OCI-M1 (cell line): ENCODE data around the gene PRKX.
"Not testable (repeated sequence)": the region's sequence is repeated elsewhere in the genome, so short reads cannot be mapped to it uniquely, and the experiment has no call there.

Experiments
- DNase-seq: peaks from one replicate; lab custom pipeline; 2025; lab: John Stamatoyannopoulos, UW

PRKX gene

DNA sequence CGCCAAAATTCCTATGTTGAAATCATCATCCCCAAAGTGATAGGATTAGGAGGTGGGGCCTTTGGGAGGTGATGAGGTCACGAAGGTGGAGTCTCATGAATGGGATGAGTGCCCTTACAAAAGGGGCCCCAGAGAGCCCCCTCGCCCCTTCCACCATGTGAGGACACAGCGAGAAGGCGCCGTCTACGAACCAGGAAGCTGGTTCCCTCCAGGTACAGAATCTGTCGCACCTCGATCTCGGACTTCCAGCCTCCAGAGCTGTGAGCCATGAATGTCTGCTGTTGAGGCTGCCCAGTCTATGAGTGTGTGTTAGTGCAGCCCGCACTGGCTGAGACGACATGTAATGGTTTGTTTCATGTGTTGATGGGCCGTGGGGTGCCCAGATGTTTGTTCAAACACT lies 60.3 kb downstream of the PRKX start:
- DNase-seq, result no peak

DNA sequence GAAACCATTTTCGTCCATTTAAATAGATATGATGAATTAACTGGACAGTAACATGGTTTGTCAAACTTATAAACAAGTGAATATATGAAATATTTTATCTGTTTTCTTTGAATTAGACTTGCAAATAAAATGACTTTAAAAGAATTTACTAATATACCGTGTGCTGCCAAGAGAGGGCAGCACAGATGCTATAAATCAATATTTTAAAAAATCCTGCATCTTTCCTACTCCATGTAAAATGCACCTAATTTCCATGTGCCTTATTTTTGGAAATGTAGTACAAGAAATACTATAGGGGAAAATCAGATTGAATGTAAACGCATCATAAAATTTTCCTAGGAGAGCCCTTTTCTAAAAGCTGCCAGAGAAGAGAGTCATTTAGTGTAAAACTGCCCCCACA lies 62.2 kb downstream of the PRKX start:
- DNase-seq, result peak; percentile 38

DNA sequence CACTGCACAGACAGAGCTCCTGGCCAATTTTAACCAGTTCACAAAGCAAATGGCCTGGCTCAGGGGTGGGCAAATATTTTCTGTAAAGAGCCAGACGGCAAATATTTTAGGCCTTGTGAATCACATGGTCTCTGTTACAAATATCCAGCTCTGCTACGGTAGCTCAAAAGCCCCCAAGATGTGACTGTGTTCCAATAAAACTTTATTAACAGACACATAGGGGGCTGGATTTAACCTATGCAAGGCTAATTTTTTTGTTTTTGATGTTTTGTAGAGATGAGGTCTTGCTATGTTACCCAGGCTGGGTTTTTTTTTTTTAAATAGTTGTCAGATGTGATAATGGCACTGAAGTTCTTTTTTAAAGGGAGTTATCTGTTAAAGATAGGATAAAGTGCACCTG lies 65.4 kb downstream of the PRKX start:
- no peak for DNase-seq

DNA sequence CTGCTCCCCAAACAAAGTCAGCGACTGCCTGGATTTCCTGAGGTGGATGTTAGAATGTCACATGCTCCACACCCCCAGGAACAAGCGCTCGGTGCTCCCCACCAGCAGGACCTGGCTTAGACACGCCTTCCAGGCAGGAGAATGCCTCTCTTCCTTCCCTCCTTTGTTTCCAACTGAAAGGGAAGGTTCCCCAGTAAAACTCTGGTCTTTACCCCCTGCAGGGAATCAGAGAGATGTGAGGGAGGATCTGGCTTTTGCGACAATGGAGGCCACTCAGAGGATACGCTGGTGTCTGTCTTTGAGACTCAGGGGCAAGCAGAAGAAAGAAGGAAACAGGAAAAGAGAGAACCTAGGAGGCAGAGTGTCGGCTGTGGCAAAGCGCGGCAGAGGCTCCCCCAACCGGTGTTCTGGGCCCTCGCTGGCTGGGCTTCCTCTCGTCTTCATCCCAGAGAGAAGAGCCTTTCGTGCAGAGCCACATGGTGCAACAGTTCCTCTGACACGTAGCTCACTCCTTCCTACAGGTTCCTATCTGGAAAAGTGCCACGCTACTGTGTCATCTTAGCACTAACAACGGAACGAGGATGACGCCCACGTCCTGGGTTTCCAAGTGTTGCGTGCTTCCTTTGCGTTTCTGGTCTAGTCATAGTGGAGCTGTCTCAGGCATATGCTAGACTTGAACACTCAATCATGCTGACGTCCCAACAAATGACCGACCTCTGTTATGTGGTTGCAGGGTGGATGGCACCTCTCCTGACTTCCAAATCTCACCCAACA lies 73.4 kb downstream of the PRKX start:
- not testable (repeated sequence) for DNase-seq

DNA sequence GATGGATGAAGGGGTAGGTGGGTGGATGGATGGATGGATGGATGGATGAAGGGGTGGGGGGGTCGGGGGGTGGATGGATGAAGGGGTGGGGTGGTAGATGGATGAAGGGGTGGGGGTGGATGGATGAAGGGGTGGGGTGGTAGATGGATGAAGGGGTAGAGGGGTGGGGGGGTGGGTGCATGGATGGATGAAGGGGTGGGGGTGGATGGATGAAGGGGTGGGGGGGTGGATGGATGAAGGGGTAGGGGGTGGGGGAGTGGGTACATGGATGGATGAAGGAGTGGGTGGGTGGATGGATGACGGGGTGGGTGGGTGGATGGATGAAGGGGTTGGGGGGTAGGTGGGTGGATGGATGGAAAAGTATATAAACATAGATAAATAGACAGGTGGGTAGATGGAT lies 74.2 kb downstream of the PRKX start:
- no peak for DNase-seq

DNA sequence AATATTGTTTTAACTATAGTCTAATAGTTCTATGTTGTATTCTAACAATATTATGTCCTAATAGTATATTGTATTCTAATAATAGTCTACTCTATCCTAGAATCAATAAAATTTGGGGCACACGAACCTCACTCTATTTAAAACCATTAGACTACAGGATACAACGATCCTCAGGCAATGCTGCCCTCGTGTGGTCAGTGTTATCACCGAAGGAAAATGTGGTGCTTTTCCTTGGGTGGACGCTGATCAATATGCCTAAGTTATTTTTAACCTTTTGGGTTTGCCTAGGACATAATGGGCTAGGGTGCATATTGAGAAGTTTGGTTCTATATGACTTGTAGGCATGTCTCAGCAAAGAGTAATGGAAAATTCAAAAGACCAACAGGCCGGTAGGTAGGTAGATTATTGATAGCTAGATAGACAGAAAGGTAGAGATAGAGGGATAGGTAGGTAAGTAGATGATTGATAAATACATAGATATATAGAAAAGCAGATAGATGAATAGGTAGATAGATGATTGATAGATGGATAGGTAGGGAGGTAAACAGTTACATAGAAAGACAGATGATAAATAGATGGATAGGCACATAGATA lies 75.1 kb downstream of the PRKX start:
- peak; percentile 58 for DNase-seq

DNA sequence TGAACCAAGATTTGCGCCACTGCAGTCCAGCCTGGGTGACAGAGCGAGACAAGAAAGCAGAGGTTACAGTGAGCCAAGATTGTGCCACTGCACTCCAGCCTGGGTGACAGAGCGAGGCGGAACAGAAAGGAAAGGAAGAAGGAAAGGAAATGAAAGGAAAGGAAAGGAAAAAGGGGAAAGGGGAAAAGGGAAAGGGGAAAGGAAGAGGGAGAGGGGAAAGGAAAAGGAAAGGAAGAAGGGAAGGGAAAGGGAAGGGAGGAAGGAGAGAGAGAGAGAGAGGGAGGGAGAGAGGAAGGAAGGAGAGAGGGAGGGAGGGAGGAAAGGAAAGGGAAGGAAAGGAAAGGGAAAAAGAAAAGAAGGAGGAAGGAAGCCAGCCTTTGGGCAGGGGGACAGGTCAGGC lies 76.6 kb downstream of the PRKX start:
- DNase-seq, result no peak

DNA sequence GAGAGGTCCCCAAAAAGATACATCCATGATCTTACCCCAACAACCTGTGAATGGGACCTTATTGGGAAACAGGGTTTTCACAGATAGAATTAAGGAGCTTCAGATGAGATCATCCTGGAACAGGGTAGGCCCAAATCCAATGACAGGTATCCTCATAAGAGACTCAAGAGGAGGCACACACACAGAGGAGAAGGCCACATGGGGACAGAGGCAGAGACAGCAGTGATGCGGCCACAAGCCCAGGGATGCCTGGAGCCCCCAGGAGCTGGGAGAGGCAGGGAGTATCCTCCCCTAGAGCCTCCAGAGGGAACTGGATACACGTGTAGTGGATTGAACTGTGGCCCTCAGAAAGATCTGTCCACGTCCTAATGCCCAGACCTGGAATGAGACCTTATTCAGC lies 82.3 kb downstream of the PRKX start:
- DNase-seq, result no peak

DNA sequence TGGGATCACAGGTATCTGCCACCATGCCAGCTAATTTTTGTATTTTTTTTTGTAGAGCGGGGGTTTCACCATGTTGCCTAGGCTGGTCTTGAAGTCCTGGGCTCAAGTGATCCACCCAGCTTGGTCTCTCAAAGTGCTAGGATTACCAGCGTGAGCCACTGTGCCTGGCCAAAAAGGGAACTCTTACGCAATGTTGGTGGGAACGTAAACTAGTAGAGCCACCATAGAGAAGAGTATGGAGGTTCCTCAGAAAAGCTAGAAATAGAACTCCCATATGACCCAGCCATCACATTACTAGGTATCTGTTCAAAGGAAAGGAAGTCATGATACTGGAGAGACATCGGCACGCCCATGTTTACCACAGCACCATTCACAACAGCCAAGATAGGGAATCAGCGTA lies 85.9 kb downstream of the PRKX start:
- no peak for DNase-seq

DNA sequence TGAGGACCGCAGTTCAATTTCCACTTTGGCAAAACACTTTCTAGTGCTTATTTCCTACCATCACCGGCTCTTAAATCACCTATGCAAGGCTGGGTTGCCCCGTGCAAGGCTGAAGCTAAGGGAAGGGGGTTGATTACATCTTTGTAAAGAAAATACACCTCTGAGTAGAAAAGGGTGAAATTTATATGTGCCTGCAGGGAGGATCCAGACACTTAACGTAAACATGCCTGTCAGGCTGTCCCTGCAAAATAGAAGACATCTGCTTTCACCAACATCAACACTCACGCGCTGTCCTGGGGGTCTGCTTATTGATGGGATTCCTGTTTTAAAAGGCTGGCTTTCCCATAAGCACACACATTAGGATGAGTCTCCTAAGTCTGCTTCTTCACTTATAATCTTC lies 92.0 kb downstream of the PRKX start:
- DNase-seq, result no peak

DNA sequence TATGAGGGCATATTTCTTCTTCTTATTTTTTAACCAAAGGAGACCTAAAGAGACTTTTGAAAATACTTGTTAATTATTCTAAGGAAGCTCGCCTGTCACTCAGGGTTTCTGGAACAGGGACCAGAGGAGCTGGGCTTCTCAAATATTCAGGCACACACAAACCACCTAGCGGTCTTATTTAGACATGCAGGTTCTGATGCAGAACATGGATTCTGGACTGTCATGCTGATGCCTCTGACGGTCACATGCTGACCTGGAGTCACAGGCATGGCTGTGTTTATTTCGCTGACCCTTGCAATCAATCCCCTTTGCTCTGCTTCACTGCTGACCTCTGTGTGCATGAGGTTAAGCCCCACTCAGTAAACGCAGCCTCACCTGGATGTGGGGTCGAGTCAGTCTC lies 101.7 kb downstream of the PRKX start:
- DNase-seq, result not testable (repeated sequence)

DNA sequence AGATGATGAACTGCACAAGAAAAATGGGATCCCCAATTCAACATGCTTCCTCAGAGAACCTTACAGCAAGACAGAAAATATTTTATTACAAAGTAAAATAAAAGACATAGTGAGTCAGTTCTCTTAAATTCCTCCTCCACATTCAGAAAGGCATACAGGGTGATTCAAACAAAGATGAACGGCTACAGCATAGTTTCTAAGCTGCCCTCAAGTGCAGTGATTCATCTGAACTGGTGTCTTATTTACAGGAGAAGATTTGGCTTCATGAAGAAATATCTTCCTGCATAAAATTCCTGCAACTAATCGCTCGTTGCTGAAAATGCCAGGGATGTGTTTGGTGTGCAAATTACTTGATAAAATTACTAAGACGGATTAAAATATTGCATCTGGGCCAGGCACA lies 103.6 kb downstream of the PRKX start:
- no peak for DNase-seq

DNA sequence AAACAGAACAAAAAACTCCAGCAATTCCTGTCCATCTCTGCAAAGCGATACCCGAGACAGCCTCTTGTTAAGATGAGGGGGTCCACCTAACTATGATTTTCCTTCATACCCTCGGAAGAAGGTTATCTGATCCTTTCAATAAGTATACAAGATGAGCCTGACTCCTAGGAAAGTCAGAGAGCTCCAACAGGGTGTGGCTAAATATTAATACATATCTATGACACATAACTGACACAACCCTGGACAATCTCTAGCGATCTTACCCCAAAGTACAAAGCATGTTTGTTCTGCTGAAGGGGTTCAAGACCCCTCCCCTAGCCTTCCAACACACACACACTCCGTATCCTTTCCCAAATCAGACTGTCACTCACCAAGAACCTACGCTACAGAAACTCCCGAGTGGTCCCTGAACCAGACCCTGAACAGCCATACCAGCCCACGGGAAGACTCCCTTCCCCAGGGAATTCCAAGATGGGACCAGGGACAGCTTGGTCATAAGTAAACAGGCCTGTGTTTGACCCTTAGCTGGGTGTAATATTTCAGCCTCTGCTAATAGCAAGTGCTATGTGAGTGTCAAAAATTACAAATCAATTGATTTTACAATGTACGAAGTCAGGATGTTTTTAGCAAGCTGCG lies 110.3 kb downstream of the PRKX start:
- DNase-seq, result no peak

DNA sequence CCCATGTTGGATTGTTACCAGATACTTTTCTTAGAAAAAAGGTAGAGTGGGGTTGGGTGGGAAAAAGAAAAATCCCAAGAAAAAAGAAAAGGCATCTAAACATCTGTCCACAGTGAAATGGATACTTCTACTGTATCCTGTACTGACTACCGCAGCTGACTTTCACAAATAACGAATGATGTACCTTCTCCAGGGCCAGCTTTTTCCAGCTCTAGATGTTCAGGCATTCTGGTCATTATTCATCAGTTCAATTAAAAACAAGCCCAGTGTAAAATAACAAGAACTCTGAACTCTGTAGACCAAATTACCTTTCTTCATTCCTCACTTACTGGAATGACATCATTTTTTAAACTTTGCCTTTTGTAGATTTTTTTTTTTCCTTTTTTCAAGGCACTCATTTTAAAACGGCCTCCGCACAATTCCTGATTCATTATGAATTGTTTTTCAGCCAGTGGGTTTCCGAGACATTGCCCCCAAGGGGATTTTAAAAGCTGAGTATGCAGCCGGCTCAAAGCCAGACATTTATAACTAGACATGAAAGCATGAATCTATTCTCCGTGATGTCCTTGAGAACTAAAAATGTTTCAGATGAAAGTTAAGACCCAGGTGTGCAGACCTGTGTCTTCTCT lies 113.5 kb downstream of the PRKX start:
- no peak for DNase-seq

DNA sequence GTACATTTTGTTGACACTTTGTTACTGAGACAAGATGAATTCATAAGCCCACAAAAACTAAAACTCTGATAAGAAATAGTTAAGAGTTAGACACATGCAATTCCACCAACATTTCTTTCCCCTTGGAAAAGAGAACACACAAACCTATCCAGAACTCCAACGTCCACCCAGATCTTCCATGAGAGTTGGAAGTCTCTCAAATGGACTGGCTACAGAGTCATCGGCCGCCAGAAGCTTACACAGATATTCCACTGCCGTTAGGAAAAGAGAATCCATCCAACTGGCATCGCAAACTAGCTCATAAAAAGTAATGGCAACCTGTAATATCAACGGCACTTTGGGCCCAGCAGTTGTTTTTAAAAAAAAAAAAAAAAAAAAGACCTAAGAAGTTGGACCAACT lies 114.7 kb downstream of the PRKX start:
- no peak for DNase-seq

DNA sequence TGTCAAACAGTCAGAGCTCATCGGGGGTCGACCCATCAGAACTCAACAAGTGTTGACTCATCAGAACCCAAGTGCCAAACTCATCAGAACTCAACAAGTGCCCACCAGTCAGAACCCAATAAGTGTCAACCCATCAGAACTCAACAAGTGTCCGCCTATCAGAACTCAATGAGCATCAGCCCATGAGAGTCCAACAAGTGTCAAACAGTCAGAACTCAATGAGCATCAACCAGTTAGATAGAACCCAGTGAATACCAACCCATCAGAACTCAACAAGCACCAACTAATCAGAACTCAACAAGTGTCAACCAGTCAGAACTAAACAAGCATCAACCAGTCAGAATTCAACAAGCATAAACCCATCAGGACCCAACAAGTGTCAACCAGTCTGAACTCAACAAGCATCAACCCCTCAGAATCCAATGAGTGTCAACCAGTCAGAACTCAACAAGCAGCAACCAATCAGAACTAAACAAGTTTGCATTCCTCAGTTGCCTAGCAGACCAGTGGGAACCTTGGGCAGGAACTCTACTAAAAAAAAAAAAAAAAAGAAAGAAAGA lies 115.3 kb downstream of the PRKX start:
- no peak for DNase-seq

DNA sequence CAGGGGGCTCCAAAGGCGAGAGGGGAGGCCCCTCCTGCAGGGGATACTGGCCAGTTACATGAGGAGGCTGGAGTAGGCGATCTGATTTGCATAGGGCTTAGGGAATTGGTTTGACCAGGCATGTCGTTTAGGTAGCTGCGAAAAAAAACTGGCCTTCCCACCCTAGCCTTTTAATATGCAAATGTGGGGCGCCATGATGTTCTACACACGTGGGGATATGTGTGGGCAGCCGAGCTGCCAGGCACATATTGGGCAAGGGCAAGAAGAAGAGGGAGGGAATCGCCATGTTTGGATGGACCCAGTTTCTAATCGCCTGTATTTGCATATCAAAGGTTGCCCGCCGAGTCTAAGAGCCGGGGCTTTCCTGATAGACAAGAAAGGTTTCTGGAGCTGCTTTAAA lies 121.3 kb downstream of the PRKX start:
- no peak for DNase-seq

DNA sequence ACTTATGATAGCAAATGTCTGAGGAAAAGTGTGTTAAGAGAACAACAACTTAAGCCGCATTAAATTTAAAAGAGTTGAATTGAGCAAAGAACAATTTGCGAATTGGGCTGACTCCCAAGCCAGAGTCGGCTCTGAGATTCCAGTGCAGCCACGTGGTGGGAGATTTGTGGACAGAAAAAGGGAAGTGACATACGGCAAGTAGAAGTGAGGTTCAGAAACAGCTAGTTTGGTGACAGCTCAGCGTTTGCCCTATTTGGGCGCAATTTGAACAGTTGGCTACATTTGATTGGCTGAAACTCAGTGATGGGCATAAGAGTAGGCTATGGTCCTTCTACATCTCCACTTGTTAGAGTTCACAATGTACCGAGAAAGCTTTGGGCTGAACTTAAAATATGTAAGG lies 124.0 kb downstream of the PRKX start:
- DNase-seq, result peak; percentile 1

DNA sequence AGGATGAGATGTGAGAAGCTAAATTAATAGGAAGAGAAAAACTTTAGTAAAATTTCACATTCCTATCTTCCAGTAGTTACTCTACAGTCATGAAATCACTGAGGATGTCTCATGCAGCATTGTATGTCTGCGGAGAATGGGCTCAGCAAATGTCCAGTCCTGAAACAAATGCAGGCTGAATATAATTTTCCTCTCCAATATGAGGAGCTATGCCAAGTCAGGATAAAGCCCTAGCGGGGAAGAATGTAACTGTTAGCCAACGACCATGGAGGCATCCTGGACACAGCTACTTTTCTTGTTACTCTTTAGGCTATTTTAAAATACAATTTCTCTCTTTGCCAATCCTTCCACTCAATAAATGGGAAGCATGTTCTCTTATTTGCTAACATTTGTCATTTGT lies 127.7 kb downstream of the PRKX start:
- no peak for DNase-seq

DNA sequence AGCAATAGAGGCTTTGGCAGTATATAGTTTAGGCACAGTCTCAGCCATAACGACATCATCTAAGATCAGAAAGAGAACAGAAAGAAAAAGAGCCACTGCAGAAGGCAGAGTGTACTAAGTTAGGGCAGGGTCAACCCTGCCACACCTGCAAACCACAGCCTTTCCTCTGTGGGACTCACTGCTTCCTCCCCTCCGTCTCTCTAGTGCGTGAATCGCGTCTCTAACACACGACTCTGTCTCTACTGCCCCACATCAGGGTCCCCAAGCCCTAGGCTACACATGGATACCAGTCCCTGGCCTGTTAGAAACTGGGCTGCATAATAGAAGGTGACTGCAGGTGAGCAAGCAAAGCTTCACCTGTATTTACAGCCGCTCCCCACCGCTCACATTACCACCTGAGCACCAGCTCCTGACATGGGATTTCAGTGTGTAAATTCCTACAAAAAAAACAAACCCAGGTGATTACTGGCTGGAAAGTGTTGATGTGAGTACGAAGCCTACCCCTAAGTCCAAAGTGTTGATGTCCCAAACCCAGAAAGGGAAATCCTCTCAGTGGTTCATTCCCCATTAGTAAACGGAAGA lies 128.9 kb downstream of the PRKX start:
- DNase-seq, result no peak

DNA sequence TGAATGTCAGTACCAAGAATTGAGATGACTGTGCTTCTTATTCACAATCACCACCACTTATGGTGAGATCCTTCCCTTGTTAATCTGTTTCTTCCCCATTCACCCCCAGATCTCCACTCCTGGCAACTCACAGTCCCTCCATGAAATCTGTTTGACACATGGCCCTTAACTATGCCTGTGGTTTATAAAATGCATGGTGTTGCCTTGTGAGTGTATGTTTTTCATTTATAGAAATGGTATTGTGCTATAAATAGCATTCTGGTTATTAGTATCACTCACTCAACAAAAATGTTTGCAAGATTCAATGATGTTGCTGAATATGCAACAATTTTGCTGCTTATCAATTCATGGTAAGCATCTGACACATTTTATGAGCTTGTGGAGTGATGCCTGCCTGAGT lies 131.0 kb downstream of the PRKX start:
- no peak for DNase-seq

DNA sequence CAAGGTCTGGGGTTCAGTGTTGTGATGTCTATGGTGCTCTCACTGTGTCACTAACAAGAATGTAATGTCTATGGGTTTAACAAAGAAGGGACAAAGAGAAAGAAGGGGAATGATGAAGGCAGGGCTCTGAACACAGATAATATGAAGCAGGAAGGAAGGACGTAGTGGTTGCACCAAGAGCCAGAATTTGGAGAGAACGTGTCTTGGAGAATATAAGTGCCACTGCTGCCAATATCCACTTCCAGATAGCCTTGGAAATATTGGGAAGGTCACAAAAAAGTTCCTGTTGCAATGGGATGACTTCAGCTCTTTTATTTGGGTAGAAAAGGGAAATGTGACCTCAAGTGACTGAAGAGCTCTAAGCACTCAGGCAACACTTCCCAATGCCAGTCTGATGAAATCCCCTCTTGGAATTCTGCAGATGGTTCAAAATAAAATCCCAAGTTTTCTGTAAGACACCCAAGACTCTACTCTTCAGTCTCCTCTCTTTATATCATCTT lies 131.8 kb downstream of the PRKX start:
- DNase-seq, result no peak
